HG02623 (cell line): ENCODE results near the gene CDKN3.
"Not testable (repeated sequence)": the region's sequence is repeated elsewhere in the genome, so short reads cannot be mapped to it uniquely, and the experiment has no call there.

ENCODE experiments used
- ATAC-seq: cut with Tn5 transposase; IDR thresholded peaks from one replicate; pipeline ENCODE4 v1.9.1; 2021; ENCODE audit warnings: moderate library complexity; ENCODE audit not compliant: unreplicated experiment

Gene CDKN3

GRCh38 chr14:54369343-54369742 is 27.5 kb upstream of the CDKN3 start:
- ATAC-seq = no peak

GRCh38 chr14:54370323-54371198 is 26.2 kb upstream of the CDKN3 start:
- no peak for ATAC-seq

DNA sequence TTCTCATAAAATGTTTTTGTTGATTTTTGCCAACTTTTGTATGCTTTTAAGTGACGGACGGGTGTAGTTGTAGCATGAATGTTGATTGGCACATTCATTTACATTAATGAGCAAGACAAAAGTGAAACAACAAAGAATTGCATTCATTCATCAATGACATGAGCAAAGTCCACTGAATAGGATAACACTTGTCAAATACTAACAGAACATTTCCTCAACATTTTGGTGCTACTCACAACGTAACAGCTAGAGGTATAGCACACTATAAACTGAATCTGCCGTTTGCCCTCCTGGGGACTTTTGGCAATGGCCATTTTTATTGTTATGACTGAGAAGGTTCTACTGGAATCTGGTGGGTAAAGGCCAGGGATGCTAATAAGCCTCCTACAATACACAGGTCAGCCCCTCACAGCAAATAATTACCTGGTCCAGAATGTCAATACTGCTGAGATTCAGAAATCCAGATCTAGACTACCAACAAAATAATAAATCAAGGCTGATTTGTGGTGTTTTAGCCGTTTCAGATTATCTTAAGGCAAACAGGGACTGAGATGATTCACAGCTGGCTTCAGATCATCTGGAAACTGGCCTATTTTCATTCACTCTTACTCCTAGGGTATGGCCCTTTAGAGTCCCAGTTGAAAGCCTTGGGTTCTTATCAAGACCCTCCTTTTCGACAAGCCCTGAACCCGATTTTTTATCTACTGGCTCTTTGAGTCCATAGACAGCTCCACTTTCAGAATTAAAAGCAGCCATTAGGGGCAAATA is 22.5 kb upstream of the CDKN3 start:
- ATAC-seq = no peak

DNA sequence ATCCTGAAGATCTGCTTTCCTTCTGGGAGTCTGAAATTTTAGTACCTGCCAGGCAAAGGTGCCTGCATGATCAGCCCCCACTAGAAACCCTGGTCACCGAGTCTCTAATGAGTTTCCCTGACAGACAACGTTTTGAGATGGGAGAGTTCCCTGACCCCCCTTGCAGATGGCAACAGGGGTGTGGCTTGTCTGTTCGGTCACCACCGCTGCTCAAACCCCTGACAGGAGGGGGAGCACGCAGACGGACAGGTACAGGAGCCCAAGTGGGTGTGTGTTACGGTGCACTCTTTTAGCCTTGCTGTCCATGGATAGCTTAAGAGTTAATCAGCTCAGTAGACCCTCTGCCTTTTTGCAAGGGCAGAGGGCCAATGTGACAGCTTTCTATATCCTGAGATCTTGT is 19.3 kb upstream of the CDKN3 start:
- ATAC-seq = no peak

- not testable (repeated sequence) for ATAC-seq
Measured at GRCh38 chr14:54378893-54379292, 17.9 kb upstream of the CDKN3 start.

DNA sequence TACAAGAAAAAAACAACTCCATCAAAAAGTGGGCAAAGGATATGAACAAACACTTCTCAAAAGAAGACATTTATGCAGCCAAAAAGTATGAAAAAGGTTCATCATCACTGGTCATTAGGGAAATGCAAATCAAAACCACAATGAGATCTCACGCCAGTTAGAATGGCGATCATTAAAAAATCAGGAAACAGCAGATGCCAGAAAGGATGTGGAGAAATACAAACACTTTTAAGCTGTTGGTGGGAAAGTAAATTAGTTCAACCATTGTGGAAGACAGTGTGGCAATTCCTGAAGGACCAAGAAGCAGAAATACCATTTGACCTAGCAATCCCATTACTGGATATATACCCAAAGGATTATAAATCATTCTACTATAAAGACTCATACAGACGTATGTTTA is 16.2 kb upstream of the CDKN3 start:
- ATAC-seq = not testable (repeated sequence)

GRCh38 chr14:54381821-54382220 is 15.0 kb upstream of the CDKN3 start:
- no peak for ATAC-seq

DNA sequence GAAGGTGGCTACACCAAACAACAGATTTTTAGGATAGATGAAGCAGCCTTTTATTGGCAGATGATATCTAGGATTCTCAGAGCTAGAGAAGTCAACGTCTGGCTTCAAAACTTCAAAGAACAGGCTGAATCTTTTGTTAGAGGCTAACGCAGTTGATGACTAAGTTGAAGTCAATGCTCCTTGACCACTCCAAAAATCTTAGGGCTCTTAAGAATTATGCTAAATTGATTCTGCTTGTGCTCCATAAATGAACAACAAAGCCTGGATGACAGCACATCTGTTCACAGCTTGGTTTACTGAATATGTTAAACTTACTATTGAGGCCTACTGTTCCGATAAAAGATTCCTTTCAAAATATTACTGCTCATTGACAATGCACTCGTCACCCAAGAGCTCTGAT is 13.0 kb upstream of the CDKN3 start:
- no peak for ATAC-seq

- no peak for ATAC-seq
Measured at GRCh38 chr14:54385556-54385955, 11.3 kb upstream of the CDKN3 start.

DNA sequence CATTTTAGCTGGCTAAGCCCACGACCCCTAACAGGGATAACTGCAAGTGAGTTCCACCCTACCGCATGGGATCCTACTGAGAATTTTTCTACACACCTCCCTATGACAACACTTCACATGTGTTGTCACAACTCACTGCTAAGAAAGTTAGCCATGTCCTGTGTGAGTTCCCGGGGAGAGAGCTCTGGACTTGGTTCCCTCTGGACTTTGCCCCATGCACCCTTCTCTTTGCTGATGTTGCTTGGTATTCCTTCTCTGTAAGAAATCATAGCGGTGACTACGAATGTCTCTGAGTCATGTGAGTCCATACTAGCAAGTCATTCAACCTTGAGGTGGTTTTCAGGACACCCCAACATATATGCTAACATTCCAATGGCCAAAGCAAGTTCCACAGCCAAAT is 9.5 kb upstream of the CDKN3 start:
- no peak for ATAC-seq

GRCh38 chr14:54392131-54392859 is 4.5 kb upstream of the CDKN3 start:
- ATAC-seq = no peak

DNA sequence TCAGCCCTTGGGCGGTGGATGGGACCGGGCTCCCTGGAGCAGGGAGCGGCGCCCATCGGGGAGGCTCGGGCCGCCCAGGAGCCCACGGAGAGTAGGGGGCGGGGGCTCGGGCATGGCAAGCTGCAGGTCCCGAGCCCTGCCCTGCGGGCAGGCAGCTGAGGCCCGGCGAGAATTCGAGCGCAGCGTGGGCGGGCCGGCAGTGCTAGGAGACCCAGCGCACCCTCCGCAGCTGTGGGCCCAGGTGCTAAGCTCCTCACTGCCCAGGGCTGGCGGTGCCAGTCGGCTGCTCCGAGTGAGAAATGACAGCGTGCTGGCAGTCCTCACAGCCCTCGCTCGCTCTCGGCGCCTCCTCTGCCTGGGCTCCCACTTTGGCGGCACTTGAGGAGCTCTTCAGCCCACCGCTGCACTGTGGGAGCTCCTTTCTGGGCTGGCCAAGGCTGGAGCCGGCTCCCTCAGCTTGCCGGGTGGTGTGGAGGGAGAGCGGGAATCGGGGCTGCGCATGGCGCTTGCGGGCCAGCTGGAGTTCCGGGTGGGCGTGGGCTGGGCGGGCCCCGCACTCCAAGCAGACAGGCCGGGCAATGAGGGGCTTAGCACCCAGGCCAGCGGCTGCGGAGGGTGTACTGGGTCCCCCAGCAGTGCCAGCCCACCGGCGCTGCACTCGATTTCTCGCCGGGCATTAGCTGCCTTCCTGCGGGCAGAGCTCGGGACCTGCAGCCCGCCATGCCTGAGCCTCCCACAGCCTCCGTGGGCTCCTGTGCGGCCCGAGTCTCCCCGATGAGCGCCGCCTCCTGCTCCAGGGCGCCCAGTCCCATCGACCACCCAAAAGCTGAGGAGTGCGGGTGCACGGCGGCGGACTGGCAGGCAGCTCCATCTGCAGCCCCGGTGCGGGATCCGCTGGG is 3.6 kb upstream of the CDKN3 start:
- not testable (repeated sequence) for ATAC-seq

GRCh38 chr14:54394596-54394995 is 2.2 kb upstream of the CDKN3 start:
- no peak for ATAC-seq

DNA sequence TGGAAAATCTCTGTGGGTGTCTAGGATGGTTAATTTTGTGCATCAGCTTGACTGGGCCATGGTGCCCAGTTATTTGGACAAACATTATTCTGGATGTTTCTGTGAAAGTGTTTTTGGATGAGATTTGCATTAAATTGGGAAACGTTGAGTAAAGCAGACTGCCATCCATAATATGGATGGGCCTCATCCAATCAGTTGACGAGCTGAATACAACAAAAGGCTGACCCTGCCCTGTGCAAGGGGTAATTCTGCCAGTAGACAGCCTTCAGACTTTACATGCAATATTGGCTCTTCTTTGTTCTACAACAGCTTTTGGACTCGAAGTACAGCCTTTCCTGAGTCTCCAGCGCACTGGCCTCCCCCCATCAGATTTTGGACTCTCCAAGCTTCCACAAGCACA is 1.5 kb upstream of the CDKN3 start:
- no peak for ATAC-seq

DNA sequence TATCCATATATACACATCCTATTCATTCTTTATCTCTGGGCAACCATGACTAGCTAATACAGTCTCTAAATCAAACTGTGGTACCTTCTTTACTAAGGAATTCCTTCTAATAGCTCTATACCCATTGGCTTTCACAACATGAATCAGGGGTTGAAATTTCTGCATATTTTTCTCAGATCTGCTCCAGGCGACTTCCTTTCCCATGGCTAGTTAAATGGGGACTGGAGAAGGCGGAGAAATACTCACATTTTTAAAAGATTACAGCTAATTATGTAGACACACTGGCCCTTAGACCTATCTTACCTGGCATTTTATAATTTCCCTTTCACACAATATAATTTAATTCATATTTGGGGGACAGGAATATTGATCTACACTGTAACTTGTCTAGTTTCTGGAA is 1.1 kb upstream of the CDKN3 start:
- no peak for ATAC-seq

GRCh38 chr14:54396183-54396492 is 669 bp upstream of the CDKN3 start:
- no peak for ATAC-seq

DNA sequence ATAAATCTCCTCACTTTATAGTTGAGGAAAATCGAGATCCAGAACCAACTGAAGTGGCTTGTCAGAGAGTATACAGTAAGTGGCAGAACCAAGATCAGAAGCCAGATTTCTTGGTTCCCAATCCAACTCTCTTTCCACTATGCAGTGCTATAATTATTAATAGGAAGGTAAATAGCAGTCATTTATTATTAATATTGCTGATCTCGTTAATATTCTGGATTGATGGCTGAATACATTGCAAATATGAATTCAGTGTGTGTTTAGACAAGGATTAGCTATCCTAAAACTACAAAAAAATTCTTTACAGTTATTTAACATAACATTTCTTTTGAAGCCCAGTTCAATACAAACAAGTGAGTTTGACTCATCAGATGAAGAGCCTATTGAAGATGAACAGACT is 2.8 kb downstream of the CDKN3 start:
- no peak for ATAC-seq

DNA sequence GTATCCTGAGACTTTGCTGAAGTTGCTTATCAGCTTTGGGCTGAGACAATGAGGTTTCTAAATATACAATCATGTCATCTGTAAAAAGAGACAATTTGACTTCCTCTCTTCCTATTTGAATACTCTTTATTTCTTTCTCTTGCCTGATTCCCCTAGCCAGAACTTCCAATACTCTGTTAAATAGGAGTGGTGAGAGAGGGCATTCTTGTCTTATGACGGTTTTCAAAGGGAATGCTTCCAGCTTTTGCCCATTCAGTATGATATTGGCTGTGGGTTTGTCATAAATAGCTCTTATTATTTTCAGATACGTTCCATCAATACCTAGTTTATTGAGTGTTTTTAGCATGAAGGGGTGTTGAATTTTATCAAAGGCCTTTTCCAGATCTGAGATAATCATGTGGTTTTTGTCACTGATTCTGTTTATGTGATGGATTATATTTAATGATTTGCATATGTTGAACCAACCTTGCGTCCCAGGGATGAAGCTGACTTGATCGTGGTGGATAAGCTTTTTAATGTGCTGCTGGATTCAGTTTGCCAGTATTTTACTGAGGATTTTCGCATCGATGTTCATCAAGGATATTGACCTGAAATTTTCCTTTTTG is 6.7 kb downstream of the CDKN3 start:
- ATAC-seq = not testable (repeated sequence)

DNA sequence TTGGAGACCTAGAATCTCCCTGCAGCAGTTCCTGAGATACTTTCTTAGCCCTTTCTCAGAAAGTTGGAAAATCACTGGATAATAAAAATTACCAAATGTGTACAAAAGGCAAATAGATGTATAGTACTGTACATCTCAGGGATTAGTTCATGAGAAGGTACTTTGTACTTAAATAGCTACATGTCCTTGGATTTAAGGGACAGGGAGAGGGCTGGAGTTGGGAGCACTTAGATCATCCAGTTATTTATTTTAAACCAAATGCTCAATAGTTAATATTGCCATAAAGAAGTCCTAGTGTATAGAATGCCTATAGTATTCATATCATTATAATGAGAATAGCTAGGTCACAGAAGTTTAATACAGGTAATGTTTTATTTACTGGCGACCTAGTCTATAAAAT is 13.4 kb downstream of the CDKN3 start:
- ATAC-seq = no peak

DNA sequence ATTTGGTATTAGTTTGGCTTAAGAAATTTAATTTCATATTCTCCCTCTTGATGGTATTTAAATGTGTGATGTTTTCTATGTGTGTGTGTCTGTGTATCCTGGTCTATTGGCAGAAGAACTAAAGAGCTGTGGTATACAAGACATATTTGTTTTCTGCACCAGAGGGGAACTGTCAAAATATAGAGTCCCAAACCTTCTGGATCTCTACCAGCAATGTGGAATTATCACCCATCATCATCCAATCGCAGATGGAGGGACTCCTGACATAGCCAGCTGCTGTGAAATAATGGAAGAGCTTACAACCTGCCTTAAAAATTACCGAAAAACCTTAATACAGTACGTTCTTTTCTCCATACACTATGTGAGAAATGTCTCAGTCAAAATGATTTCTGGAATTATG is 14.6 kb downstream of the CDKN3 start:
- no peak for ATAC-seq
